Adrenal gland (tissue), 12 donors: ENCODE data around the gene C3orf20. TPM values are rescaled to one million over a fixed set of nuclear protein-coding genes. Genes with fewer than 3 reads are reported as not detected.

ENCODE experiments used
- DNase-seq, 7 donors: peaks; one replicate each; pipeline ENCODE4 v3.0.0-alpha.2; 2019 to 2020
- H3K27ac ChIP-seq, 5 donors: fragments of 200-600 bp; sonication (generic) in 4 of 5; 1 replicate in 3 of 5; 2 replicates in 2 of 5; pipeline versions ENCODE4 v1.5.1 to v1.8.0; 2016 to 2020; ENCODE audit warnings: mild to moderate bottlenecking in 1 of 5
- H3K27me3 ChIP-seq: fragments of 200-600 bp; 2 replicates; pipeline ENCODE4 v1.8.0; 2021
- H3K36me3 ChIP-seq, 2 donors: fragments of 200-600 bp; replicated peaks in 1 of 2; 1 replicate in 1 of 2; 2 replicates in 1 of 2; pipeline versions ENCODE4 v1.5.1 to v1.8.0; 2018 to 2022
- H3K4me1 ChIP-seq, 2 donors: fragments of 200-600 bp; replicated peaks in 1 of 2; 1 replicate in 1 of 2; 2 replicates in 1 of 2; pipeline versions ENCODE4 v1.5.1 to v1.8.0; 2018 to 2021
- H3K4me3 ChIP-seq, 4 donors: fragments of 200-600 bp; sonication (generic) in 3 of 4; one replicate each; pipeline ENCODE4 v1.5.1; 2016 to 2018
- H3K9me3 ChIP-seq, 3 donors: fragments of 200-600 bp; sonication (generic) in 1 of 3; replicated peaks in 1 of 3; 1 replicate in 2 of 3; 2 replicates in 1 of 3; pipeline versions ENCODE4 v1.5.1 to v1.8.0; 2016 to 2021
- CTCF ChIP-seq, 6 experiments: fragments of 450-650 bp in 4 of 6; fragments of 200-600 bp in 2 of 6; sonication (generic) in 1 of 6; IDR thresholded peaks; 1 replicate in 5 of 6; 2 replicates in 1 of 6; pipeline versions ENCODE4 v1.5.1 to v1.8.0; 2016 to 2021; ENCODE audit warnings: antibody characterized with exemption in 6 of 6, mild to moderate bottlenecking in 2 of 6, moderate library complexity in 1 of 6
- POLR2A ChIP-seq, 2 donors: fragments of 450-650 bp; IDR thresholded peaks; one replicate each; pipeline ENCODE4 v1.6.1; 2017; ENCODE audit warnings: antibody characterized with exemption in 2 of 2, mild to moderate bottlenecking in 2 of 2, moderate library complexity in 1 of 2
- WGBS, 4 donors: extraction: QIAGEN DNeasy Blood & Tissue Kit in 2 of 4; methylation state at CpG; one replicate each; pipeline versions ENCODE4 v1.1.5 to v1.1.7; 2013 to 2017; 5-methylcytosine and 5-hydroxymethylcytosine counted together
- intact Hi-C, 2 donors: fragments of 100-400 bp; cut with DNase I; formaldehyde crosslinking; loops; one replicate each; pipeline versions ENCODE4 v1.14.1 to v1.15.0; 2022 to 2023
- polyA plus RNA-seq, 3 donors: library from polyadenylated mRNA; stranded (reverse); fragments of 200-250 nt in 2 of 3; fragments of 350-450 nt in 1 of 3; fragmentation: Illumina TruSeq in 1 of 3; extraction: RNeasy Lipid Tissue Mini Kit (QIAGEN cat#74804) in 1 of 3; gene quantifications; one replicate each; pipeline ENCODE4 v1.2.3, GENCODE V29; 2013 to 2014
- total RNA-seq, 9 donors: library from RNA; depleted of rRNA in 4 of 9; stranded (reverse); fragments of >200 nt in 4 of 9; fragments of 120-200 nt in 1 of 9; fragmentation: NEBNext Ultra II Directional in 1 of 9; extraction: Animal tissue kit (Norgen Biotek cat#: 25700) in 1 of 9; gene quantifications; one replicate each; pipeline versions ENCODE4 v1.1.0 to v1.2.4, GENCODE V29; 2013 to 2023
- donor health status: healthy with polysubstance abuse.
- donor health status: Bipolar disorder and iron deficiency.
- donor health status: DM: yes; HTN: yes; CAD: no.
- donor health status: DM: no; HTN: no; CAD: no.
- donor health status: DM: no; HTN: no; CAD: no.
- donor health status: DM: yes; HTN: yes; CAD: no.

C3orf20 gene
- total and polyA plus RNA-seq, 12 donors: 0.07 to 0.39 TPM; not detected in 10

- no peak for DNase-seq
- Histone ChIP-seq H3K27me3 (peaks cover 15% of the 10 kb centered on the region), H3K36me3 (no peaks in the 10 kb centered on the region), H3K27ac (no peak overlapping the region), H3K9me3 (no peaks in the 10 kb centered on the region), H3K4me3 (no peak overlapping the region), H3K4me1 (no peaks in the 10 kb centered on the region)
- no peak for TF ChIP-seq CTCF (IDR thresholded peaks at IDR 0.05)
- TF ChIP-seq POLR2A (IDR thresholded peaks at IDR 0.05): no peak
- WGBS, 4 donors: 65 to 83% (median 79%) methylated on average over 2 to 6 of the region's 6 CpGs
- intact Hi-C loops: no loop called here
These were observed 41.5 kb upstream of the C3orf20 start for GRCh38 chr3:14633417-14633816.

GRCh38 chr3:14633819-14634424 is 41.0 kb upstream of the C3orf20 start:
- H3K4me1 ChIP-seq: no peaks in the 10 kb centered on the region
- H3K27me3 ChIP-seq: peaks cover 19% of the 10 kb centered on the region
- no peak overlapping the region for H3K27ac ChIP-seq
- H3K4me3 ChIP-seq: no peak overlapping the region
- intact Hi-C loops: no loop called here
- TF ChIP-seq POLR2A (IDR thresholded peaks at IDR 0.05) (no peak), CTCF (IDR thresholded peaks at IDR 0.05) (peak; percentile 47 to 78 (median 66))
- peak; percentile 26 to 78 (median 62) for DNase-seq
- no peaks in the 10 kb centered on the region for H3K36me3 ChIP-seq
- WGBS, 4 donors: 29 to 35% (median 32%) methylated on average over 8 of the region's 8 CpGs
- no peaks in the 10 kb centered on the region for H3K9me3 ChIP-seq

GRCh38 chr3:14634763-14635400 is 40.1 kb upstream of the C3orf20 start:
- TF ChIP-seq POLR2A (IDR thresholded peaks at IDR 0.05): no peak
- no peak for TF ChIP-seq CTCF (IDR thresholded peaks at IDR 0.05)
- no peak overlapping the region for H3K27ac ChIP-seq
- no peaks in the 10 kb centered on the region for H3K4me1 ChIP-seq
- WGBS, 4 donors: 60 to 76% (median 72%) methylated on average over 4 of the region's 4 CpGs
- H3K27me3 ChIP-seq: peaks cover 20% of the 10 kb centered on the region
- no peak overlapping the region for H3K4me3 ChIP-seq
- no peak for DNase-seq
- no peaks in the 10 kb centered on the region for H3K36me3 ChIP-seq
- intact Hi-C loops: no loop called here
- H3K9me3 ChIP-seq: no peaks in the 10 kb centered on the region

- intact Hi-C loops: no loop called here
- whole genome bisulfite sequencing, 4 donors: 48 to 65% (median 58%) methylated on average over 3 to 4 of the region's 4 CpGs
These were observed 38.3 kb upstream of the C3orf20 start for GRCh38 chr3:14636496-14637087.

More at GRCh38 chr3:14636496-14637087, 38.3 kb upstream of the C3orf20 start:
- Histone ChIP-seq H3K4me1 (no peaks in the 10 kb centered on the region), H3K27me3 (peaks cover 27% of the 10 kb centered on the region), H3K4me3 (no peak overlapping the region), H3K9me3 (no peaks in the 10 kb centered on the region), H3K36me3 (no peaks in the 10 kb centered on the region), H3K27ac (no peak overlapping the region)
- TF ChIP-seq POLR2A (IDR thresholded peaks at IDR 0.05): no peak
- TF ChIP-seq CTCF (IDR thresholded peaks at IDR 0.05): no peak
- DNase-seq: no peak
